ENCODE data around the gene HEATR5A.
A peak's percentile ranks its signal among the peaks of the same experiment; 100 is the strongest.
"Not testable (repeated sequence)": the region's sequence is repeated elsewhere in the genome, so short reads cannot be mapped to it uniquely, and the experiment has no call there.

The HEATR5A gene

DNA sequence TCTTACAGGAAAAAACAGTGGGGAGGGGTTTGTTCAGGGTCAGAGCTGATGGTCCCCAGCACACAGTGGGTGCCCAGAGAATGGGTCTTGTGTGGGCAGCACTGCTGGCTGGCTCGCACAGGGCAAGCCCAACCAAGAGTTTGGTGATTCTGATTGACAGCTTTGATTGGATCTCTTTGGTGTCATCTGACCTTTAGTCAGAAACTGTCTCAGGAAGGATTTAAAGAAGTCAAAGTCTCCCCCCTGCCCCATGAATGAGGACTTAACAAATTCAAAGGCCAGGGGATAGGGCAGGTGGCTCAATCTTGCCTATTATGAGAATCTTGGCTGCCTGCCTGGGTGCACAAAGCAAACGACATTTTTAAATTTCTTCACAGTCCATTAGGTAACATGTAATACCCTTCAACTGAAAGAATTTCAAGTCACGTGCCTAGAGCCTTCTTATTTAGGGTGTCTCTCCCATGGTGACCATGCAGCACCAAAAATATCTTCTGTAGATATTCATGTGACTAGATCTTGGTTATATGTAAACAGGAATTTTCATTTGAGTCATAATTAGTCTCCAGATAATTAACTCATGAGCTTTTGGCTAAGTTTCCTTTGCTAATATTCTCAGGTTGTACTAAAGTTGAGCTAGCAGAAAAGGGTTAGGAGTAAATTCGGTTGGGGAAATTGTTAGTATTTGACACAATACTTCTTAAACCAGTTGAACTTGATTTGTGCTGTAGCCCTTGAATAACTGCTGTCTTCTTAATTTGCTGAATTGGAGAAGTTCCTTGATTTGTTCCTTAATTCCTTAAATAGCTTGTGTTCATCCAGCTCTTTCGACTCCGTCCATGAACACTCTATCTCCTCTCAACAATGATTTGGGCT, 158.3 kb downstream of the HEATR5A start:
- no peaks in the 10 kb centered on the region for H3K27me3 ChIP-seq (ENCODE audit: insufficient read depth, poor library complexity, severe bottlenecking)
- no peak overlapping the region for H3K4me3 ChIP-seq (replicated peaks; ENCODE audit: insufficient read depth, low read length)
- H3K27ac ChIP-seq (replicated peaks) = peak overlapping the region; percentile 75
- TF ChIP-seq, protein P1, sequence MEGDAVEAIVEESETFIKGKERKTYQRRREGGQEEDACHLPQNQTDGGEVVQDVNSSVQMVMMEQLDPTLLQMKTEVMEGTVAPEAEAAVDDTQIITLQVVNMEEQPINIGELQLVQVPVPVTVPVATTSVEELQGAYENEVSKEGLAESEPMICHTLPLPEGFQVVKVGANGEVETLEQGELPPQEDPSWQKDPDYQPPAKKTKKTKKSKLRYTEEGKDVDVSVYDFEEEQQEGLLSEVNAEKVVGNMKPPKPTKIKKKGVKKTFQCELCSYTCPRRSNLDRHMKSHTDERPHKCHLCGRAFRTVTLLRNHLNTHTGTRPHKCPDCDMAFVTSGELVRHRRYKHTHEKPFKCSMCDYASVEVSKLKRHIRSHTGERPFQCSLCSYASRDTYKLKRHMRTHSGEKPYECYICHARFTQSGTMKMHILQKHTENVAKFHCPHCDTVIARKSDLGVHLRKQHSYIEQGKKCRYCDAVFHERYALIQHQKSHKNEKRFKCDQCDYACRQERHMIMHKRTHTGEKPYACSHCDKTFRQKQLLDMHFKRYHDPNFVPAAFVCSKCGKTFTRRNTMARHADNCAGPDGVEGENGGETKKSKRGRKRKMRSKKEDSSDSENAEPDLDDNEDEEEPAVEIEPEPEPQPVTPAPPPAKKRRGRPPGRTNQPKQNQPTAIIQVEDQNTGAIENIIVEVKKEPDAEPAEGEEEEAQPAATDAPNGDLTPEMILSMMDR (IDR thresholded peaks at IDR 0.05; ENCODE audit: insufficient read depth, low read length) = no peak
- no peak for TF ChIP-seq POLR2AphosphoS5 (IDR thresholded peaks at IDR 0.05; ENCODE audit: low read depth)
- TF ChIP-seq, protein P2, sequence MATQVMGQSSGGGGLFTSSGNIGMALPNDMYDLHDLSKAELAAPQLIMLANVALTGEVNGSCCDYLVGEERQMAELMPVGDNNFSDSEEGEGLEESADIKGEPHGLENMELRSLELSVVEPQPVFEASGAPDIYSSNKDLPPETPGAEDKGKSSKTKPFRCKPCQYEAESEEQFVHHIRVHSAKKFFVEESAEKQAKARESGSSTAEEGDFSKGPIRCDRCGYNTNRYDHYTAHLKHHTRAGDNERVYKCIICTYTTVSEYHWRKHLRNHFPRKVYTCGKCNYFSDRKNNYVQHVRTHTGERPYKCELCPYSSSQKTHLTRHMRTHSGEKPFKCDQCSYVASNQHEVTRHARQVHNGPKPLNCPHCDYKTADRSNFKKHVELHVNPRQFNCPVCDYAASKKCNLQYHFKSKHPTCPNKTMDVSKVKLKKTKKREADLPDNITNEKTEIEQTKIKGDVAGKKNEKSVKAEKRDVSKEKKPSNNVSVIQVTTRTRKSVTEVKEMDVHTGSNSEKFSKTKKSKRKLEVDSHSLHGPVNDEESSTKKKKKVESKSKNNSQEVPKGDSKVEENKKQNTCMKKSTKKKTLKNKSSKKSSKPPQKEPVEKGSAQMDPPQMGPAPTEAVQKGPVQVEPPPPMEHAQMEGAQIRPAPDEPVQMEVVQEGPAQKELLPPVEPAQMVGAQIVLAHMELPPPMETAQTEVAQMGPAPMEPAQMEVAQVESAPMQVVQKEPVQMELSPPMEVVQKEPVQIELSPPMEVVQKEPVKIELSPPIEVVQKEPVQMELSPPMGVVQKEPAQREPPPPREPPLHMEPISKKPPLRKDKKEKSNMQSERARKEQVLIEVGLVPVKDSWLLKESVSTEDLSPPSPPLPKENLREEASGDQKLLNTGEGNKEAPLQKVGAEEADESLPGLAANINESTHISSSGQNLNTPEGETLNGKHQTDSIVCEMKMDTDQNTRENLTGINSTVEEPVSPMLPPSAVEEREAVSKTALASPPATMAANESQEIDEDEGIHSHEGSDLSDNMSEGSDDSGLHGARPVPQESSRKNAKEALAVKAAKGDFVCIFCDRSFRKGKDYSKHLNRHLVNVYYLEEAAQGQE (IDR thresholded peaks at IDR 0.05; ENCODE audit: insufficient replicate concordance, low read depth) = no peak
- no peak for TF ChIP-seq GABPA (IDR thresholded peaks at IDR 0.05; ENCODE audit: low read depth)
- no peak for TF ChIP-seq SPI1 (IDR thresholded peaks at IDR 0.05; ENCODE audit: borderline replicate concordance, low read depth)
- peak; percentile 80 to 86 for DNase-seq (ENCODE audit: low read depth in 1 of 2, low spot score in 1 of 2)

DNA sequence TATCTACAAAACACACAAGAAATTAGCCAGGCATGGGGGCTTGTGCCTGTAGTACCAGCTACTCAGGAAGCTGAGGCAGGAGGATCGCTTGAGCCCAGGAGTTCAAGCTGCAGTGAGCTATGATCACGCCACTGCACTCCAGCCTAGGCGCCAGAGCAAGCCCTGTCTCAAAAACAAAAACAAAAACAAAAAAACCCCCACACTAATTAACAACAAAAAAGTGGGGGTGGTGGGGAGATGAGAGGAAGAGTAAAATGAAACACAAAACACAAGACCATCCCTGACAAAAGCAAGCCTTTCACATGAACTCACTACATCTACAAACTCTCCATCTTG, 158.9 kb downstream of the HEATR5A start:
- TF ChIP-seq, protein P1 (IDR thresholded peaks at IDR 0.05; ENCODE audit: insufficient read depth, low read length) = no peak
- TF ChIP-seq POLR2AphosphoS5 (IDR thresholded peaks at IDR 0.05; ENCODE audit: low read depth) (no peak), SPI1 (IDR thresholded peaks at IDR 0.05; ENCODE audit: borderline replicate concordance, low read depth) (no peak), GABPA (IDR thresholded peaks at IDR 0.05; ENCODE audit: low read depth) (no peak)
- TF ChIP-seq, protein P2 (IDR thresholded peaks at IDR 0.05; ENCODE audit: insufficient replicate concordance, low read depth) = no peak
- H3K27ac ChIP-seq (replicated peaks) = peak overlapping the region; percentile 75

DNA sequence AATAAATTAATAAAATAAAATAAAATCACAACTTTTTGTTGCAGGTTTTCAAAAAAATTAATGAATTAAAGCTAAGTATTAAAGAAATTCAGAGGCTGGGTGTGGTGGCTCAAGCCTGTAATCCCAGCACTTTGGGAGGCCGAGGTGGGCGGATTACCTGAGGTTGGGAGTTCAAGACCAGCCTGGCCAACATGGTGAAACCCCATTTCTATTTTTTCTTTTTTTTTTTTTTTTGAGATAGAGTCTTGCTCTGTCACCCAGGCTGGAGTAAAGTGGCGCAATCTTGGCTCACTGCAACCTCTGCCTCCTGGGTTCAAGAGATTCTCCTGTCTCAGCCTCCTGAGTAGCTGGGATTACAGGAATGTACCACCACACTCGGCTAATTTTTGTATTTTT, 161.3 kb downstream of the HEATR5A start:
- not testable (repeated sequence) for DNase-seq (ENCODE audit: low read depth in 1 of 2, low spot score in 1 of 2); H3K4me3 ChIP-seq (replicated peaks; ENCODE audit: insufficient read depth, low read length); H3K27me3 ChIP-seq (ENCODE audit: insufficient read depth, poor library complexity, severe bottlenecking); H3K27ac ChIP-seq (replicated peaks)

More for the DNA sequence above, 158.9 kb downstream of the HEATR5A start:
- Histone ChIP-seq H3K27me3 (ENCODE audit: insufficient read depth, poor library complexity, severe bottlenecking) (no peaks in the 10 kb centered on the region), H3K4me3 (replicated peaks; ENCODE audit: insufficient read depth, low read length) (no peak overlapping the region)
- no peak for DNase-seq (ENCODE audit: low read depth in 1 of 2, low spot score in 1 of 2)

DNA sequence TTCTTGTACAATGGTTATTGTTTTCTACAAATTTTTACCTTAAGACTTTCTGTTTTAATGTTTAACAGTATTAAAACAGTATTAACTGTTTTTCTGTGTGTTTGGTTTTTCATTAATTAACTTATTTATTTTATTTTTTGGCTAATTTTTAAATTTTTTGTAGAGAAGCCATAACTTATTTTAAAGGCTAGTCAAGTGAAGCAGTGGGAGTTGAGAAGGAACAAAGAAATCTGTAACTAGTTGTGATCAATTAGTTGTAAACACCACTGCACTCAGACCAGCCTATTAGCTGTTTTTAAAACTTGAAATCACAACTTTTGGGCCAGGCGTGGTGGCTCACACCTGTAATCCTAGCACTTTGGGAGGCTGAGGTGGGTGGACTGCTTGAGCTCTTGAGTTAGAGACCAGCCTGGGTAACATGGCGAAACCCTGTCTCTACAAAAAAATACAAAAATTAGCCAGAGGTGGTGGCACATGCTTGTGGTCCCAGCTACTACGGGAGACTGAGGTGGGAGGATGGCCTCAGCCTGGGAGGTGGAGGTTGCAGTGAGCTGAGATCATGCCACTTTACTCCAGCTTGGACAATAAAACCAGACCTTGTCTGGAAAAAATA, 161.8 kb downstream of the HEATR5A start:
- TF ChIP-seq SPI1 (IDR thresholded peaks at IDR 0.05; ENCODE audit: borderline replicate concordance, low read depth) = no peak
- no peak for TF ChIP-seq POLR2AphosphoS5 (IDR thresholded peaks at IDR 0.05; ENCODE audit: low read depth)
- Histone ChIP-seq H3K4me3 (replicated peaks; ENCODE audit: insufficient read depth, low read length) (no peak overlapping the region), H3K27me3 (ENCODE audit: insufficient read depth, poor library complexity, severe bottlenecking) (no peaks in the 10 kb centered on the region), H3K27ac (replicated peaks) (no peak overlapping the region)
- DNase-seq (ENCODE audit: low read depth in 1 of 2, low spot score in 1 of 2) = no peak
